A549 (cell line): ENCODE results near the gene TGFBR2. TPM values are rescaled to one million over a fixed set of nuclear protein-coding genes. Genes with fewer than 3 reads are reported as not detected.
A peak's percentile ranks its signal among the peaks of the same experiment; 100 is the strongest.

ENCODE experiments used
- ATAC-seq, 2 experiments: fragments of 200-7000 bp in 1 of 2; fragments of >200 bp in 1 of 2; cut with Nextera tagmentation in 1 of 2; cut with Tn5 transposase in 1 of 2; 3 replicates each; pipeline versions ENCODE4 v1.8.0 to v1.9.1; 2018 to 2020; ENCODE audit warnings: mild to moderate bottlenecking in 1 of 2, moderate library complexity in 1 of 2
- CTCF ChIA-PET: fragments of 300-600 bp; sonication (Branson Sonifier 250); formaldehyde crosslinking; extraction: SDS; loops from one replicate; lab custom pipeline; 2021; ENCODE audit warnings: antibody characterized with exemption, inconsistent platforms; lab: Yijun Ruan, JAX
- POLR2A ChIA-PET: fragments of 350-600 bp; formaldehyde crosslinking; extraction: SDS; loops from one replicate; lab custom pipeline; 2021; ENCODE audit warnings: antibody characterized with exemption, inconsistent platforms; lab: Yijun Ruan, JAX
- DNase-seq, 2 experiments: peaks; one replicate each; pipeline versions ENCODE4 v3.0.0 to v3.0.0-alpha.2; 2011 to 2016; ENCODE audit warnings: low read depth in 1 of 2, low spot score in 1 of 2
- FAIRE-seq: peaks from 2 replicates; lab custom pipeline; 2011; peaks lifted over from hg19 to GRCh38; lab: Jason Lieb, UNC
- H3K27ac ChIP-seq, 2 experiments: fragments of >200 bp; sonication (Bioruptor Twin); formaldehyde crosslinking; 3 replicates each; pipeline ENCODE4 v1.5.1; 2016 to 2017
- H3K4me1 ChIP-seq: fragments of >200 bp; sonication (Bioruptor Twin); formaldehyde crosslinking; 3 replicates; pipeline ENCODE4 v1.6.1; 2016
- H3K4me2 ChIP-seq: fragments of >200 bp; sonication (Bioruptor Twin); formaldehyde crosslinking; 3 replicates; pipeline ENCODE4 v1.6.1; 2016
- H3K4me3 ChIP-seq: fragments of >200 bp; sonication (Bioruptor Twin); formaldehyde crosslinking; 3 replicates; pipeline ENCODE4 v1.5.1; 2016
- H3K9me3 ChIP-seq: fragments of >200 bp; sonication (Bioruptor Twin); formaldehyde crosslinking; 3 replicates; pipeline ENCODE4 v1.6.1; 2016
- CEBPB ChIP-seq, 2 experiments: fragments of >200 bp in 1 of 2; sonication (Bioruptor Twin) in 1 of 2; formaldehyde crosslinking in 1 of 2; IDR thresholded peaks; 2 replicates each; pipeline ENCODE4 v1.6.1; 2012 to 2016
- EP300 ChIP-seq, 2 experiments: fragments of >200 bp; sonication (Bioruptor Twin); formaldehyde crosslinking; IDR thresholded peaks; 2 replicates in 1 of 2; 3 replicates in 1 of 2; pipeline ENCODE4 v1.6.1; 2016 to 2017
- FOSB ChIP-seq: fragments of 250-450 bp; sonication (Bioruptor Pico); IDR thresholded peaks from 2 replicates; pipeline ENCODE4 v1.5.0; 2020; ENCODE audit warnings: mild to moderate bottlenecking, moderate library complexity
- FOSL2 ChIP-seq, 2 experiments: fragments of 450-650 bp in 1 of 2; fragments of >200 bp in 1 of 2; sonication (Bioruptor Twin) in 1 of 2; formaldehyde crosslinking; IDR thresholded peaks; 2 replicates each; pipeline versions ENCODE4 v1.5.0 to v1.6.1; 2016 to 2020; ENCODE audit warnings: mild to moderate bottlenecking in 1 of 2, moderate library complexity in 1 of 2
- GATA3 ChIP-seq: IDR thresholded peaks from 2 replicates; pipeline ENCODE4 v1.6.1; 2012; ENCODE audit warnings: borderline replicate concordance
- HES2 ChIP-seq: fragments of >200 bp; sonication (Bioruptor Twin); formaldehyde crosslinking; IDR thresholded peaks from 2 replicates; pipeline ENCODE4 v1.6.1; 2016
- HMGXB4 ChIP-seq: fragments of 250-450 bp; sonication (Bioruptor Pico); IDR thresholded peaks from 2 replicates; pipeline ENCODE4 v1.5.0; 2021; ENCODE audit warnings: mild to moderate bottlenecking, moderate library complexity, borderline replicate concordance
- JUN ChIP-seq, 2 experiments: fragments of >200 bp; sonication (Bioruptor Twin); formaldehyde crosslinking; IDR thresholded peaks; 2 replicates in 1 of 2; 3 replicates in 1 of 2; pipeline ENCODE4 v1.6.1; 2016 to 2017
- JUNB ChIP-seq: fragments of >200 bp; sonication (Bioruptor Twin); formaldehyde crosslinking; IDR thresholded peaks from 2 replicates; pipeline ENCODE4 v1.6.1; 2016
- MAX ChIP-seq: IDR thresholded peaks from 2 replicates; pipeline ENCODE4 v1.6.1; 2012
- RAD21 ChIP-seq, 2 experiments: fragments of >200 bp in 1 of 2; sonication (Bioruptor Twin) in 1 of 2; formaldehyde crosslinking in 1 of 2; IDR thresholded peaks in 1 of 2; conservative IDR thresholded peaks in 1 of 2; 2 replicates in 1 of 2; 3 replicates in 1 of 2; pipeline ENCODE4 v1.6.1; 2012 to 2018; ENCODE audit warnings: inconsistent platforms in 1 of 2
- SMC3 ChIP-seq: fragments of >200 bp; sonication (Bioruptor Twin); formaldehyde crosslinking; IDR thresholded peaks from 3 replicates; pipeline ENCODE4 v1.6.1; 2018; ENCODE audit warnings: inconsistent platforms
- SREBF2 ChIP-seq: fragments of 450-650 bp; IDR thresholded peaks from 2 replicates; pipeline ENCODE4 v1.6.1; 2014; ENCODE audit warnings: mild to moderate bottlenecking, moderate library complexity
- TFCP2L1 ChIP-seq: fragments of 250-450 bp; sonication (Bioruptor Pico); IDR thresholded peaks from 2 replicates; pipeline ENCODE4 v1.5.0; 2021; ENCODE audit warnings: mild to moderate bottlenecking
- WGBS: methylation state at CpG from one replicate; pipeline ENCODE4 v1.1.6; 2017; ENCODE audit errors: missing lambda C conversion rate; 5-methylcytosine and 5-hydroxymethylcytosine counted together
- polyA plus RNA-seq, 4 experiments: library from polyadenylated mRNA; depleted of rRNA in 3 of 4; stranded (reverse); fragments of >200 nt; fragmentation: RNase III in 1 of 4; extraction: RNeasy Plus Mini Kit Qiagen cat#74134 plus additional on column Dnase treatment in 1 of 4; gene quantifications; 2 replicates in 3 of 4; 3 replicates in 1 of 4; pipeline ENCODE4 v1.2.3, GENCODE V29; 2011 to 2017
- TF ChIP-seq, protein P1 (sequence below): fragments of >200 bp; sonication (Bioruptor Twin); formaldehyde crosslinking; IDR thresholded peaks from 3 replicates; pipeline ENCODE4 v1.5.1; 2016
- TF ChIP-seq, protein P2 (sequence below): fragments of >200 bp; sonication (Bioruptor Twin); formaldehyde crosslinking; IDR thresholded peaks from 3 replicates; pipeline ENCODE4 v1.6.1; 2016

Gene TGFBR2
- polyA plus RNA-seq, 2 of the 4 experiments (the other 2 are of a cell fraction) = 48.5 to 97.4 TPM

DNA sequence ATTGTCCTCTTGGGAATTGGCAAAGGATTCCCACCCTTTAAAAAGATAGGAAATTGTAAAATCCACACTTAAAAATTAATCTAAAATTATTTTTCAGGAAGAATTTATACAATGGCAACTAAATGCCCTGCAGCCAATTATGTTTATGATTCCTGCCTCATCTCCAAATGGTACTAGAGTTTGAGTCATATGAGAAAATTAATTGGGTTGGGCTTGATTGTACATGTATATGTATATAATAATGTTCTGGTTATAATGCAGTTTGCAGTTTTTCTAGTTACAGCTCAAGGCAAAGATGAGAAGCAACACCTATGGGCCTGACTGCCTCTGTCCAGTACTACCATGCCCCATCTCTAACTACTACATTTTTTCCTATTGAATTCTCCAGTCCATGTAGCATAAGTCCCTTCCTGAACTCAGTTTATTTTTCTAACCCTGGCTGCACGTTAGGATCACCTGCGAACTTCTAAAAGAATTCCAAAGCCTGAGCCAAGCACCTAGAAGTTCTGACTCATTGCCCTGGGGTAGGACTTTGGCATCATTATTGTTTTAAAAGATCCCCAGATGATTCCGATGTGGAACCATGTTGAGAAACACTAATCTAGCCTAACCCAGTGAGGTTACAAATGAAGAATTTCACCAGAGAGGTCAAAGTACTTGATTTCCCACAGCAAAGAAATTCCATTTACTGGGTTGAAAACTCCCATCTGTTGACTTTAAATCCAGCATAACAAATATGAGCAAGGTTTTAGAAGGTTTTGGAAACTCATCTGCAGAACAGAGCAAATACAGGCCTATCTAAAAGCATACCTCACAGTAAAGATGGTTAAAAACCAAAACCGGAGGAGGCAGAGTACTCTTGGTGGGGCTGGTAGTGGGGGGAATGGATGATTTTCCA lies 19.4 kb downstream of the TGFBR2 start:
- DNase-seq = peak in 1 of 2 experiments; percentile 85
- ChIA-PET POLR2A (no interaction called here), CTCF (no interaction called here)
- 7% methylated on average over 4 of the region's 4 CpGs for WGBS
- Histone ChIP-seq H3K4me3 (peak overlapping the region; percentile 15; the same call in 2 of the 3 replicates), H3K27ac (peak overlapping the region; percentile 88 to 96), H3K4me1 (peaks cover 97% of the 10 kb centered on the region), H3K4me2 (peak overlapping the region; percentile 76), H3K9me3 (0 out of 3 replicates have a peak, but pooled peaks cover 5% of the 10 kb centered on the region)
- ATAC-seq = peak; percentile 78 to 80
- peak; percentile 96 for FAIRE-seq
- TF ChIP-seq CEBPB (IDR thresholded peaks at IDR 0.05) (peak; percentile 84 to 86), EP300 (IDR thresholded peaks at IDR 0.05) (peak; percentile 67 to 94; a peak in 3 of 5 replicates), FOSL2 (IDR thresholded peaks at IDR 0.05) (peak; percentile 69), FOSL2 (CRISPR knock-in tag; IDR thresholded peaks at IDR 0.05) (peak; percentile 76), JUN (IDR thresholded peaks at IDR 0.05) (peak; percentile 85 to 92; a peak in 4 of 5 replicates), SMC3 (peak; percentile 49; the same call in 2 of the 3 replicates), JUNB (peak; percentile 89), HMGXB4 (CRISPR knock-in tag) (no peak), HES2 (peak; percentile 54; the same call in 1 of the 2 replicates), MAX (peak; percentile 54; the same call in 1 of the 2 replicates), SREBF2 (no peak), GATA3 (peak; percentile 84), RAD21 (conservative IDR thresholded peaks at IDR 0.05 in 1 of 2, IDR thresholded peaks at IDR 0.05 in 1 of 2) (peak in 1 of 2 experiments; percentile 57; a peak in 4 of 5 replicates)
- TF ChIP-seq, protein P1, sequence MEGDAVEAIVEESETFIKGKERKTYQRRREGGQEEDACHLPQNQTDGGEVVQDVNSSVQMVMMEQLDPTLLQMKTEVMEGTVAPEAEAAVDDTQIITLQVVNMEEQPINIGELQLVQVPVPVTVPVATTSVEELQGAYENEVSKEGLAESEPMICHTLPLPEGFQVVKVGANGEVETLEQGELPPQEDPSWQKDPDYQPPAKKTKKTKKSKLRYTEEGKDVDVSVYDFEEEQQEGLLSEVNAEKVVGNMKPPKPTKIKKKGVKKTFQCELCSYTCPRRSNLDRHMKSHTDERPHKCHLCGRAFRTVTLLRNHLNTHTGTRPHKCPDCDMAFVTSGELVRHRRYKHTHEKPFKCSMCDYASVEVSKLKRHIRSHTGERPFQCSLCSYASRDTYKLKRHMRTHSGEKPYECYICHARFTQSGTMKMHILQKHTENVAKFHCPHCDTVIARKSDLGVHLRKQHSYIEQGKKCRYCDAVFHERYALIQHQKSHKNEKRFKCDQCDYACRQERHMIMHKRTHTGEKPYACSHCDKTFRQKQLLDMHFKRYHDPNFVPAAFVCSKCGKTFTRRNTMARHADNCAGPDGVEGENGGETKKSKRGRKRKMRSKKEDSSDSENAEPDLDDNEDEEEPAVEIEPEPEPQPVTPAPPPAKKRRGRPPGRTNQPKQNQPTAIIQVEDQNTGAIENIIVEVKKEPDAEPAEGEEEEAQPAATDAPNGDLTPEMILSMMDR = no peak
- TF ChIP-seq, protein P2, sequence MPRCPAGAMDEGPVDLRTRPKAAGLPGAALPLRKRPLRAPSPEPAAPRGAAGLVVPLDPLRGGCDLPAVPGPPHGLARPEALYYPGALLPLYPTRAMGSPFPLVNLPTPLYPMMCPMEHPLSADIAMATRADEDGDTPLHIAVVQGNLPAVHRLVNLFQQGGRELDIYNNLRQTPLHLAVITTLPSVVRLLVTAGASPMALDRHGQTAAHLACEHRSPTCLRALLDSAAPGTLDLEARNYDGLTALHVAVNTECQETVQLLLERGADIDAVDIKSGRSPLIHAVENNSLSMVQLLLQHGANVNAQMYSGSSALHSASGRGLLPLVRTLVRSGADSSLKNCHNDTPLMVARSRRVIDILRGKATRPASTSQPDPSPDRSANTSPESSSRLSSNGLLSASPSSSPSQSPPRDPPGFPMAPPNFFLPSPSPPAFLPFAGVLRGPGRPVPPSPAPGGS = peak; percentile 92; the same call in 2 of the 3 replicates

- CTCF ChIA-PET = interaction anchor here (0.6 kb wide), 1 partner anchor 59 kb away, joined by 3 read pairs; no protein-coding TSS in a partner anchor
- peak overlapping the region; percentile 88 to 96 for H3K27ac ChIP-seq
- H3K9me3 ChIP-seq = 0 out of 3 replicates have a peak, but pooled peaks cover 5% of the 10 kb centered on the region
- no peak for FAIRE-seq
- POLR2A ChIA-PET = no interaction called here
- DNase-seq = peak in 1 of 2 experiments; percentile 64
- 54% methylated on average over 5 of the region's 5 CpGs for WGBS
- peaks cover 98% of the 10 kb centered on the region for H3K4me1 ChIP-seq
- peak overlapping the region; percentile 76 for H3K4me2 ChIP-seq
- peak overlapping the region; percentile 15; the same call in 2 of the 3 replicates for H3K4me3 ChIP-seq
- TF ChIP-seq CEBPB (IDR thresholded peaks at IDR 0.05) (peak in 1 of 2 experiments; percentile 56; a peak in 2 of 4 replicates), EP300 (IDR thresholded peaks at IDR 0.05) (peak in 1 of 2 experiments; percentile 33; a peak in 1 of 5 replicates), FOSB (0 out of 2 replicates have a peak, but pooled peaks have one; percentile 26), HES2 (no peak), GATA3 (peak; percentile 69; the same call in 1 of the 2 replicates), TFCP2L1 (CRISPR knock-in tag) (no peak), FOSL2 (IDR thresholded peaks at IDR 0.05) (no peak), FOSL2 (CRISPR knock-in tag; IDR thresholded peaks at IDR 0.05) (peak; percentile 74), JUNB (peak; percentile 74)
- ATAC-seq = peak; percentile 73 to 78
These were observed 20.2 kb downstream of the TGFBR2 start for GRCh38 chr3:30626443-30627180.
